Measurements from ENCODE around the gene ACTRT2. TPM values are rescaled to one million over a fixed set of nuclear protein-coding genes. Genes with fewer than 3 reads are reported as not detected.
A peak's percentile ranks its signal among the peaks of the same experiment; 100 is the strongest.

ACTRT2 gene
- total RNA-seq, 1 donor from 2014 or later = not detected

DNA sequence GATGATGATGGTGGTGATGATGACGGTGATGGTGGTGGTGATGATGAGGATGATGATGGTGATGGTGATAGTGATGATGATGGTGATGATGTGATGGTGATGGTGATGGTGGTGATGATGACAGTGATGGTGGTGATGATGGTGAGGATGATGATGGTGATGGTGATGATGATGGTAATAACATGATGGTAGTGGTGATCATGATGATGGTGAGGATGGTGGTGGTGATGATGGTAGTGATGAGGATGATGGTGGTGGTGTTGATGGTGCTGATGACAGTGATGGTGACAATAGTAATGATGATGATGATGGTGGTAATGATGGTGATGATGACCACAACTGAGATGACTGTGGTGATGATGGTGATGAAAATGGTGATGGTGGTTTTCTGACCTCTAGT, 4.9 kb downstream of the ACTRT2 start:
- H3K9me3 Mint-ChIP-seq (ENCODE audit: low read depth) = no peaks in the 10 kb centered on the region
- TF ChIP-seq, protein P1, sequence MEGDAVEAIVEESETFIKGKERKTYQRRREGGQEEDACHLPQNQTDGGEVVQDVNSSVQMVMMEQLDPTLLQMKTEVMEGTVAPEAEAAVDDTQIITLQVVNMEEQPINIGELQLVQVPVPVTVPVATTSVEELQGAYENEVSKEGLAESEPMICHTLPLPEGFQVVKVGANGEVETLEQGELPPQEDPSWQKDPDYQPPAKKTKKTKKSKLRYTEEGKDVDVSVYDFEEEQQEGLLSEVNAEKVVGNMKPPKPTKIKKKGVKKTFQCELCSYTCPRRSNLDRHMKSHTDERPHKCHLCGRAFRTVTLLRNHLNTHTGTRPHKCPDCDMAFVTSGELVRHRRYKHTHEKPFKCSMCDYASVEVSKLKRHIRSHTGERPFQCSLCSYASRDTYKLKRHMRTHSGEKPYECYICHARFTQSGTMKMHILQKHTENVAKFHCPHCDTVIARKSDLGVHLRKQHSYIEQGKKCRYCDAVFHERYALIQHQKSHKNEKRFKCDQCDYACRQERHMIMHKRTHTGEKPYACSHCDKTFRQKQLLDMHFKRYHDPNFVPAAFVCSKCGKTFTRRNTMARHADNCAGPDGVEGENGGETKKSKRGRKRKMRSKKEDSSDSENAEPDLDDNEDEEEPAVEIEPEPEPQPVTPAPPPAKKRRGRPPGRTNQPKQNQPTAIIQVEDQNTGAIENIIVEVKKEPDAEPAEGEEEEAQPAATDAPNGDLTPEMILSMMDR (IDR thresholded peaks at IDR 0.05) = no peak
- no peaks in the 10 kb centered on the region for H3K4me1 Mint-ChIP-seq (ENCODE audit: low read depth)

DNA sequence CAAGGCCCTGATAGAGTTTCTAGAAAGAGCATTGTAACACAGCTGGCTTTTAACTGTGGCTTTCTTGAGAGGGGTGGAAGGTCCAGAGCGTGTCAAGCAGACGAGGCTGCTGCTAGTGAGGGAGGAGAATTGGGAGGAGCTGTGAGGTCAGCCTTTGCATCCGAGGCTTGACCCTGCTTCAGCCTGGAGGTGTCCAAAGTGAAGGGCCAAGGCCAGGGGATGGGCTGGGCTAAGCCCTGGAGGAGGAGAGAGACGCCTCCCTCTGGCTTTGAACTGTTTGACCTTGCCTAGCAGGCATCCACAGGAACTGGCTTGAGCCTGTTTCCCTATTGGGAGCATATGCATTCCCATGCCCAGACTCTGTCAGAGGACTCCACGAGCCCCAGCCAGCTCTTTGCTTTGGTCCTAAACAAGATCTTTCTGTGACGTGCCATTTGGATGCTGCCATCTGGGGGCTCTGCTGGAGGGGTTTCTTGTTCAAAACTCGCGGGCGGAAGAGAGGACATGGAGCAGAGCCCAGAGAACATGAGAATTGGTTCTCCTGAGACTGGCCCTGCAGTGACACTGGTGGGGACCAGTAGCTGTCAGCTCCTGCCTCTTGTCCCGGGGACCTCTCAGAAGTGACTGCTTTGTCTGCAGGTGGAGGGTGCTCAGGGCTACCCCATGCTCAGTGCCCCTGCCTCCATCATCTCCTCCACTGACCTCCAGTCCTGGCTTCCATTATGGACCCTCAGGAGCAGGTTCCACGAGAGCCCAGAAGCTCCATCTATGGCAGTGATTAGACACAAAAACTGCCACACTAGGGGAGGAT, 5.5 kb downstream of the ACTRT2 start:
- H3K4me1 Mint-ChIP-seq (ENCODE audit: low read depth) = no peaks in the 10 kb centered on the region
- no peak overlapping the region for H3K27ac Mint-ChIP-seq (ENCODE audit: unreplicated experiment)
- peaks cover 3% of the 10 kb centered on the region for H3K27me3 Mint-ChIP-seq (ENCODE audit: low read depth)
- TF ChIP-seq, protein P1 (IDR thresholded peaks at IDR 0.05) = no peak
- peak; percentile 40 for DNase-seq (ENCODE audit: low spot score)
- no peaks in the 10 kb centered on the region for H3K36me3 Mint-ChIP-seq (ENCODE audit: low read depth)
- no peaks in the 10 kb centered on the region for H3K9me3 Mint-ChIP-seq (ENCODE audit: low read depth)
- H3K4me3 Mint-ChIP-seq (ENCODE audit: unreplicated experiment) = no peak overlapping the region

More for the DNA sequence above, 4.9 kb downstream of the ACTRT2 start:
- H3K36me3 Mint-ChIP-seq (ENCODE audit: low read depth) = no peaks in the 10 kb centered on the region
- H3K27ac Mint-ChIP-seq (ENCODE audit: unreplicated experiment) = no peak overlapping the region
- no peak for DNase-seq (ENCODE audit: low spot score)
- H3K27me3 Mint-ChIP-seq (ENCODE audit: low read depth) = peaks cover 3% of the 10 kb centered on the region
- H3K4me3 Mint-ChIP-seq (ENCODE audit: unreplicated experiment) = no peak overlapping the region

DNA sequence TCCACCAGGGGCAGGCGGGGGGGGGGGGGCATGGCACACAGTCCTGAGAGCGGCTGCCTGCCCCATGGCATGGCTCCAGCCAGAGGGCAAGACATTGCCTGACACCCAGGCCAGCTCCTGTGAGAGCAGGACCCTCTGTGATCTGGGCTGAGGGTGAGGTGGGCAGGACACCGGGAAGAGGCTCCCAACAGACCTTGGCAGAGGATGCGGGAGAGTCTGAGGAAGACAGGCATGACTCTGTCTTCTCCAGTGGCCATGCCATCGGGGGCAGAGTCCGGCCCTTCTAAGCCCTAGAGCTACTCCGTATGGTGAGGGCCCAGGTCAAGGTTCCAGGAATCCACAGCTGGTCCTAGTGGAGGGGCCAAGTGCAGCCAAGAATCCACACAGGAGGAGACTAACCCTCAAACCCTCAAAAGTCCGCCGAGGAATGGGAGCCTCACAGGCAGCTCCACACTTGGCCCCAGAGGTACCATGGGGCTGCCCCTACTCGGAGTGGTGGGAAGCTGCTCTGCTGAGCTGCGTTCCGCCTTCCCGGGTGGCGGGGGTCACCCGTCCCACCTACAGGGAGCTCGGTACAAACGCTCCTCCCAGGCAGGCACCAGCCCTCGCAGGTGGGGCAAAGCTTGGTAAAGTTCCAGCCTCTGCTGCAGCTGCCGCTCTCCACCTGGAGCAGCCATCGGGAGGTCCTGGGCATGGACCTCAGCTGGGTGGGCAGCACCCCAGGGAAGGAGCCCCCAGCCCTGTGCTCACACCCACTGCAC, 6.5 kb downstream of the ACTRT2 start:
- peak; percentile 76 for DNase-seq (ENCODE audit: low spot score)
- Mint-ChIP-seq H3K9me3 (ENCODE audit: low read depth) (no peaks in the 10 kb centered on the region), H3K27ac (ENCODE audit: unreplicated experiment) (no peak overlapping the region), H3K4me1 (ENCODE audit: low read depth) (no peaks in the 10 kb centered on the region), H3K36me3 (ENCODE audit: low read depth) (no peaks in the 10 kb centered on the region), H3K27me3 (ENCODE audit: low read depth) (peaks cover 5% of the 10 kb centered on the region), H3K4me3 (ENCODE audit: unreplicated experiment) (no peak overlapping the region)
- TF ChIP-seq, protein P1 (IDR thresholded peaks at IDR 0.05) = no peak

DNA sequence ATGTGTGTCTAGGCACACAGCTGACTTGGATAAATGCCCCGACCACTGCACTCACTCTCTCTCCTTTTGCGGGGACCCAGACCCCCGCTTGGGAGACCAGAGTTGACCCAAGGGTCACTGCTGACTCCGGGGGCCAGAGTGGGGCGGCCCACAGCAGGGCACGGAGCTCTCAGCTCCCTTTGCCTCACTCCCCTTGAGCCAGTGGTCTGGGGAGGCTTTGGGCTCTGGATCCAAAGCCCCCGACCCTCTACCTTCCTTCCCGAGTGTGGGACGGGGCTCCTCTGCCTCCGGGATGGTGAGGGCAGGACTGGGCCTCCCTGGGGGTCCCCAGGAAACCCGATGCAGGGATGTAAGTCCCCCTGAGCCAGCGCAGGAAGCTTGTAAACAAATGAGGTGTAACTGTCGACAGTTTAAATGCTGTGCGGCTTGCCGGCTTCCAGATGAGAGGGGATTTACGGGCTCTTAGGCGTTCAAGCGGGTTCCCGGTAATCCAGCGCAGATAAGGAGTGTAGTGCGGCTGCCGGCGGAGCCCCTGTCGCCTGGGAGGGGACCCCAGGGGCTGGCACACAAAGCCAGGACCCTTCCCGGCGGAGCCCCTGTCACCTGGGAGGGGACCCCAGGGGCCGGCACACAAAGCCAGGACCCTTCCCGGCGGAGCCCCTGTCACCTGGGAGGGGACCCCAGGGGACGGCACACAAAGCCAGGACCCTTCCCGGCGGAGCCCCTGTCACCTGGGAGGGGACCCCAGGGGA, 7.4 kb downstream of the ACTRT2 start:
- DNase-seq (ENCODE audit: low spot score) = peak; percentile 72
- no peaks in the 10 kb centered on the region for H3K9me3 Mint-ChIP-seq (ENCODE audit: low read depth)

More for the DNA sequence above, 7.4 kb downstream of the ACTRT2 start:
- Mint-ChIP-seq H3K27ac (ENCODE audit: unreplicated experiment) (no peak overlapping the region), H3K4me3 (ENCODE audit: unreplicated experiment) (no peak overlapping the region), H3K27me3 (ENCODE audit: low read depth) (peaks cover 9% of the 10 kb centered on the region), H3K4me1 (ENCODE audit: low read depth) (no peaks in the 10 kb centered on the region), H3K36me3 (ENCODE audit: low read depth) (no peaks in the 10 kb centered on the region)
- TF ChIP-seq, protein P1 (IDR thresholded peaks at IDR 0.05) = no peak

Data from chondrocyte (in vitro differentiated cells).